ENCODE results near the gene GBP4. TPM values are rescaled to one million over a fixed set of nuclear protein-coding genes. Genes with fewer than 3 reads are reported as not detected.

The GBP4 gene
- total RNA-seq, 1 experiment from 2014 or later, result 0.09 TPM

DNA sequence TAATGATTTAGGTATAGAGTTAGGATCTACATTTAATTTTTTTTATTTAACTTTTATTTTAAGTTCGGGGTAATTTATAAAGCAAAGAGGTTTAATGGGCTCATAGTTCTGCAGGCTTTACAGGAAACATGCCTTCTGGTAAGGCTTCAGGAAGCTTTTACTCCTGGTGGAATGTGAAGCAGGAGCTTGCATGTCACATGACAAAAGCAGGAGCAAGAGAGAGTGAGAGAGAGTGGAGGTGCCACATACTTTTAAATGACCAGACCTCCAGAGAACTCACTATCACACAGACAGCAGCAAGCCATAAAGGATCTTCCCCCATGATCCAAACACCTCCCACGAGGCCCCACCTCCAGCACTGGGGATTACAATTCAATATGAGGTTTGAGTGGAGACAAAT, 55.3 kb downstream of the GBP4 start (continued):
- TF ChIP-seq ZNF121 (CRISPR knock-in tag; IDR thresholded peaks at IDR 0.05), result no peak
- TF ChIP-seq, protein P1, sequence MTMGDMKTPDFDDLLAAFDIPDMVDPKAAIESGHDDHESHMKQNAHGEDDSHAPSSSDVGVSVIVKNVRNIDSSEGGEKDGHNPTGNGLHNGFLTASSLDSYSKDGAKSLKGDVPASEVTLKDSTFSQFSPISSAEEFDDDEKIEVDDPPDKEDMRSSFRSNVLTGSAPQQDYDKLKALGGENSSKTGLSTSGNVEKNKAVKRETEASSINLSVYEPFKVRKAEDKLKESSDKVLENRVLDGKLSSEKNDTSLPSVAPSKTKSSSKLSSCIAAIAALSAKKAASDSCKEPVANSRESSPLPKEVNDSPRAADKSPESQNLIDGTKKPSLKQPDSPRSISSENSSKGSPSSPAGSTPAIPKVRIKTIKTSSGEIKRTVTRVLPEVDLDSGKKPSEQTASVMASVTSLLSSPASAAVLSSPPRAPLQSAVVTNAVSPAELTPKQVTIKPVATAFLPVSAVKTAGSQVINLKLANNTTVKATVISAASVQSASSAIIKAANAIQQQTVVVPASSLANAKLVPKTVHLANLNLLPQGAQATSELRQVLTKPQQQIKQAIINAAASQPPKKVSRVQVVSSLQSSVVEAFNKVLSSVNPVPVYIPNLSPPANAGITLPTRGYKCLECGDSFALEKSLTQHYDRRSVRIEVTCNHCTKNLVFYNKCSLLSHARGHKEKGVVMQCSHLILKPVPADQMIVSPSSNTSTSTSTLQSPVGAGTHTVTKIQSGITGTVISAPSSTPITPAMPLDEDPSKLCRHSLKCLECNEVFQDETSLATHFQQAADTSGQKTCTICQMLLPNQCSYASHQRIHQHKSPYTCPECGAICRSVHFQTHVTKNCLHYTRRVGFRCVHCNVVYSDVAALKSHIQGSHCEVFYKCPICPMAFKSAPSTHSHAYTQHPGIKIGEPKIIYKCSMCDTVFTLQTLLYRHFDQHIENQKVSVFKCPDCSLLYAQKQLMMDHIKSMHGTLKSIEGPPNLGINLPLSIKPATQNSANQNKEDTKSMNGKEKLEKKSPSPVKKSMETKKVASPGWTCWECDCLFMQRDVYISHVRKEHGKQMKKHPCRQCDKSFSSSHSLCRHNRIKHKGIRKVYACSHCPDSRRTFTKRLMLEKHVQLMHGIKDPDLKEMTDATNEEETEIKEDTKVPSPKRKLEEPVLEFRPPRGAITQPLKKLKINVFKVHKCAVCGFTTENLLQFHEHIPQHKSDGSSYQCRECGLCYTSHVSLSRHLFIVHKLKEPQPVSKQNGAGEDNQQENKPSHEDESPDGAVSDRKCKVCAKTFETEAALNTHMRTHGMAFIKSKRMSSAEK (CRISPR knock-in tag; IDR thresholded peaks at IDR 0.05; ENCODE audit: borderline replicate concordance), result no peak

DNA sequence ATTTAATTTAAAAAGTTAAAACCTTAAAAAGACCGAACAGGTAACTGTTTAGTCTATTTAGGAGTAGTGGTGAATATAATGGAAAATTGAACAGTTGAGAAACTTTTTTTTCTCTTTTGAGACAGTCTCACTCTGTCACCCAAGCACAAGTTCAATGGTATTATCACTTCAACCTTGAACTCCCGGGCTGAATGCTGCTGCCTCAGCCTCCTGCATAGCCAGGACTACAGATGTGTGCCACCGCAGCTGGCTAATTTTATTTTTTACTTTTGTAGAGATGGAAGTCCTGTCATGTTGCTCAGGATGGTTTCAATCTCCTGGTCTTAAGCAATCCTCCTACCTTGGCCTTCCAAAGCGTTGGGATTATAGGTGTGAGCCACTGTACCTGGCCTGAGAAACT, 56.6 kb downstream of the GBP4 start:
- no peak for TF ChIP-seq CREB1 (CRISPR knock-in tag; IDR thresholded peaks at IDR 0.05)
- TF ChIP-seq ZNF219 (CRISPR knock-in tag; IDR thresholded peaks at IDR 0.05; ENCODE audit: borderline replicate concordance), result no peak
- TF ChIP-seq, protein P2, sequence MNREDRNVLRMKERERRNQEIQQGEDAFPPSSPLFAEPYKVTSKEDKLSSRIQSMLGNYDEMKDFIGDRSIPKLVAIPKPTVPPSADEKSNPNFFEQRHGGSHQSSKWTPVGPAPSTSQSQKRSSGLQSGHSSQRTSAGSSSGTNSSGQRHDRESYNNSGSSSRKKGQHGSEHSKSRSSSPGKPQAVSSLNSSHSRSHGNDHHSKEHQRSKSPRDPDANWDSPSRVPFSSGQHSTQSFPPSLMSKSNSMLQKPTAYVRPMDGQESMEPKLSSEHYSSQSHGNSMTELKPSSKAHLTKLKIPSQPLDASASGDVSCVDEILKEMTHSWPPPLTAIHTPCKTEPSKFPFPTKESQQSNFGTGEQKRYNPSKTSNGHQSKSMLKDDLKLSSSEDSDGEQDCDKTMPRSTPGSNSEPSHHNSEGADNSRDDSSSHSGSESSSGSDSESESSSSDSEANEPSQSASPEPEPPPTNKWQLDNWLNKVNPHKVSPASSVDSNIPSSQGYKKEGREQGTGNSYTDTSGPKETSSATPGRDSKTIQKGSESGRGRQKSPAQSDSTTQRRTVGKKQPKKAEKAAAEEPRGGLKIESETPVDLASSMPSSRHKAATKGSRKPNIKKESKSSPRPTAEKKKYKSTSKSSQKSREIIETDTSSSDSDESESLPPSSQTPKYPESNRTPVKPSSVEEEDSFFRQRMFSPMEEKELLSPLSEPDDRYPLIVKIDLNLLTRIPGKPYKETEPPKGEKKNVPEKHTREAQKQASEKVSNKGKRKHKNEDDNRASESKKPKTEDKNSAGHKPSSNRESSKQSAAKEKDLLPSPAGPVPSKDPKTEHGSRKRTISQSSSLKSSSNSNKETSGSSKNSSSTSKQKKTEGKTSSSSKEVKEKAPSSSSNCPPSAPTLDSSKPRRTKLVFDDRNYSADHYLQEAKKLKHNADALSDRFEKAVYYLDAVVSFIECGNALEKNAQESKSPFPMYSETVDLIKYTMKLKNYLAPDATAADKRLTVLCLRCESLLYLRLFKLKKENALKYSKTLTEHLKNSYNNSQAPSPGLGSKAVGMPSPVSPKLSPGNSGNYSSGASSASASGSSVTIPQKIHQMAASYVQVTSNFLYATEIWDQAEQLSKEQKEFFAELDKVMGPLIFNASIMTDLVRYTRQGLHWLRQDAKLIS (CRISPR knock-in tag; IDR thresholded peaks at IDR 0.05; ENCODE audit: borderline replicate concordance), result no peak
- no peak for TF ChIP-seq GRHL2 (CRISPR knock-in tag; IDR thresholded peaks at IDR 0.05; ENCODE audit: insufficient replicate concordance, severe bottlenecking)
- TF ChIP-seq NFE2L1 (CRISPR knock-in tag; IDR thresholded peaks at IDR 0.05), result no peak
- TF ChIP-seq, protein P3, sequence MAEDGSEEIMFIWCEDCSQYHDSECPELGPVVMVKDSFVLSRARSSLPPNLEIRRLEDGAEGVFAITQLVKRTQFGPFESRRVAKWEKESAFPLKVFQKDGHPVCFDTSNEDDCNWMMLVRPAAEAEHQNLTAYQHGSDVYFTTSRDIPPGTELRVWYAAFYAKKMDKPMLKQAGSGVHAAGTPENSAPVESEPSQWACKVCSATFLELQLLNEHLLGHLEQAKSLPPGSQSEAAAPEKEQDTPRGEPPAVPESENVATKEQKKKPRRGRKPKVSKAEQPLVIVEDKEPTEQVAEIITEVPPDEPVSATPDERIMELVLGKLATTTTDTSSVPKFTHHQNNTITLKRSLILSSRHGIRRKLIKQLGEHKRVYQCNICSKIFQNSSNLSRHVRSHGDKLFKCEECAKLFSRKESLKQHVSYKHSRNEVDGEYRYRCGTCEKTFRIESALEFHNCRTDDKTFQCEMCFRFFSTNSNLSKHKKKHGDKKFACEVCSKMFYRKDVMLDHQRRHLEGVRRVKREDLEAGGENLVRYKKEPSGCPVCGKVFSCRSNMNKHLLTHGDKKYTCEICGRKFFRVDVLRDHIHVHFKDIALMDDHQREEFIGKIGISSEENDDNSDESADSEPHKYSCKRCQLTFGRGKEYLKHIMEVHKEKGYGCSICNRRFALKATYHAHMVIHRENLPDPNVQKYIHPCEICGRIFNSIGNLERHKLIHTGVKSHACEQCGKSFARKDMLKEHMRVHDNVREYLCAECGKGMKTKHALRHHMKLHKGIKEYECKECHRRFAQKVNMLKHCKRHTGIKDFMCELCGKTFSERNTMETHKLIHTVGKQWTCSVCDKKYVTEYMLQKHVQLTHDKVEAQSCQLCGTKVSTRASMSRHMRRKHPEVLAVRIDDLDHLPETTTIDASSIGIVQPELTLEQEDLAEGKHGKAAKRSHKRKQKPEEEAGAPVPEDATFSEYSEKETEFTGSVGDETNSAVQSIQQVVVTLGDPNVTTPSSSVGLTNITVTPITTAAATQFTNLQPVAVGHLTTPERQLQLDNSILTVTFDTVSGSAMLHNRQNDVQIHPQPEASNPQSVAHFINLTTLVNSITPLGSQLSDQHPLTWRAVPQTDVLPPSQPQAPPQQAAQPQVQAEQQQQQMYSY (CRISPR knock-in tag; IDR thresholded peaks at IDR 0.05), result no peak
- no peak for TF ChIP-seq FOXK1 (CRISPR knock-in tag; IDR thresholded peaks at IDR 0.05)
- TF ChIP-seq NR1H2 (CRISPR knock-in tag; IDR thresholded peaks at IDR 0.05), result no peak
- TF ChIP-seq, protein P4, sequence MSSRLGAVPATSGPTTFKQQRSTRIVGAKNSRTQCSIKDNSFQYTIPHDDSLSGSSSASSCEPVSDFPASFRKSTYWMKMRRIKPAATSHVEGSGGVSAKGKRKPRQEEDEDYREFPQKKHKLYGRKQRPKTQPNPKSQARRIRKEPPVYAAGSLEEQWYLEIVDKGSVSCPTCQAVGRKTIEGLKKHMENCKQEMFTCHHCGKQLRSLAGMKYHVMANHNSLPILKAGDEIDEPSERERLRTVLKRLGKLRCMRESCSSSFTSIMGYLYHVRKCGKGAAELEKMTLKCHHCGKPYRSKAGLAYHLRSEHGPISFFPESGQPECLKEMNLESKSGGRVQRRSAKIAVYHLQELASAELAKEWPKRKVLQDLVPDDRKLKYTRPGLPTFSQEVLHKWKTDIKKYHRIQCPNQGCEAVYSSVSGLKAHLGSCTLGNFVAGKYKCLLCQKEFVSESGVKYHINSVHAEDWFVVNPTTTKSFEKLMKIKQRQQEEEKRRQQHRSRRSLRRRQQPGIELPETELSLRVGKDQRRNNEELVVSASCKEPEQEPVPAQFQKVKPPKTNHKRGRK (CRISPR knock-in tag; IDR thresholded peaks at IDR 0.05; ENCODE audit: borderline replicate concordance), result no peak
- no peak for TF ChIP-seq KAT7 (CRISPR knock-in tag; IDR thresholded peaks at IDR 0.05; ENCODE audit: borderline replicate concordance)
- no peak for TF ChIP-seq GTF2I (CRISPR knock-in tag; conservative IDR thresholded peaks at IDR 0.05)
- no peak for TF ChIP-seq ZBTB21 (CRISPR knock-in tag; IDR thresholded peaks at IDR 0.05; ENCODE audit: borderline replicate concordance)
- TF ChIP-seq, protein P5, sequence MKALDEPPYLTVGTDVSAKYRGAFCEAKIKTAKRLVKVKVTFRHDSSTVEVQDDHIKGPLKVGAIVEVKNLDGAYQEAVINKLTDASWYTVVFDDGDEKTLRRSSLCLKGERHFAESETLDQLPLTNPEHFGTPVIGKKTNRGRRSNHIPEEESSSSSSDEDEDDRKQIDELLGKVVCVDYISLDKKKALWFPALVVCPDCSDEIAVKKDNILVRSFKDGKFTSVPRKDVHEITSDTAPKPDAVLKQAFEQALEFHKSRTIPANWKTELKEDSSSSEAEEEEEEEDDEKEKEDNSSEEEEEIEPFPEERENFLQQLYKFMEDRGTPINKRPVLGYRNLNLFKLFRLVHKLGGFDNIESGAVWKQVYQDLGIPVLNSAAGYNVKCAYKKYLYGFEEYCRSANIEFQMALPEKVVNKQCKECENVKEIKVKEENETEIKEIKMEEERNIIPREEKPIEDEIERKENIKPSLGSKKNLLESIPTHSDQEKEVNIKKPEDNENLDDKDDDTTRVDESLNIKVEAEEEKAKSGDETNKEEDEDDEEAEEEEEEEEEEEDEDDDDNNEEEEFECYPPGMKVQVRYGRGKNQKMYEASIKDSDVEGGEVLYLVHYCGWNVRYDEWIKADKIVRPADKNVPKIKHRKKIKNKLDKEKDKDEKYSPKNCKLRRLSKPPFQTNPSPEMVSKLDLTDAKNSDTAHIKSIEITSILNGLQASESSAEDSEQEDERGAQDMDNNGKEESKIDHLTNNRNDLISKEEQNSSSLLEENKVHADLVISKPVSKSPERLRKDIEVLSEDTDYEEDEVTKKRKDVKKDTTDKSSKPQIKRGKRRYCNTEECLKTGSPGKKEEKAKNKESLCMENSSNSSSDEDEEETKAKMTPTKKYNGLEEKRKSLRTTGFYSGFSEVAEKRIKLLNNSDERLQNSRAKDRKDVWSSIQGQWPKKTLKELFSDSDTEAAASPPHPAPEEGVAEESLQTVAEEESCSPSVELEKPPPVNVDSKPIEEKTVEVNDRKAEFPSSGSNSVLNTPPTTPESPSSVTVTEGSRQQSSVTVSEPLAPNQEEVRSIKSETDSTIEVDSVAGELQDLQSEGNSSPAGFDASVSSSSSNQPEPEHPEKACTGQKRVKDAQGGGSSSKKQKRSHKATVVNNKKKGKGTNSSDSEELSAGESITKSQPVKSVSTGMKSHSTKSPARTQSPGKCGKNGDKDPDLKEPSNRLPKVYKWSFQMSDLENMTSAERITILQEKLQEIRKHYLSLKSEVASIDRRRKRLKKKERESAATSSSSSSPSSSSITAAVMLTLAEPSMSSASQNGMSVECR (CRISPR knock-in tag; IDR thresholded peaks at IDR 0.05; ENCODE audit: borderline replicate concordance), result no peak
- TF ChIP-seq, protein P6, sequence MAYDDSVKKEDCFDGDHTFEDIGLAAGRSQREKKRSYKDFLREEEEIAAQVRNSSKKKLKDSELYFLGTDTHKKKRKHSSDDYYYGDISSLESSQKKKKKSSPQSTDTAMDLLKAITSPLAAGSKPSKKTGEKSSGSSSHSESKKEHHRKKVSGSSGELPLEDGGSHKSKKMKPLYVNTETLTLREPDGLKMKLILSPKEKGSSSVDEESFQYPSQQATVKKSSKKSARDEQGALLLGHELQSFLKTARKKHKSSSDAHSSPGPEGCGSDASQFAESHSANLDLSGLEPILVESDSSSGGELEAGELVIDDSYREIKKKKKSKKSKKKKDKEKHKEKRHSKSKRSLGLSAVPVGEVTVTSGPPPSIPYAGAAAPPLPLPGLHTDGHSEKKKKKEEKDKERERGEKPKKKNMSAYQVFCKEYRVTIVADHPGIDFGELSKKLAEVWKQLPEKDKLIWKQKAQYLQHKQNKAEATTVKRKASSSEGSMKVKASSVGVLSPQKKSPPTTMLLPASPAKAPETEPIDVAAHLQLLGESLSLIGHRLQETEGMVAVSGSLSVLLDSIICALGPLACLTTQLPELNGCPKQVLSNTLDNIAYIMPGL (CRISPR knock-in tag; IDR thresholded peaks at IDR 0.05), result no peak
- no peak for TF ChIP-seq SP1 (CRISPR knock-in tag; conservative IDR thresholded peaks at IDR 0.05)
- H3K27ac Mint-ChIP-seq, result no peak overlapping the region
- peaks cover 10% of the 10 kb centered on the region; the same call in 1 of the 2 replicates for H3K9me3 Mint-ChIP-seq
- H3K4me1 Mint-ChIP-seq, result no peaks in the 10 kb centered on the region
- ATAC-seq (no peak), DNase-seq (ENCODE audit: low spot score) (no peak)
- H3K36me3 Mint-ChIP-seq, result no peaks in the 10 kb centered on the region
- no peaks in the 10 kb centered on the region for H3K27me3 Mint-ChIP-seq (ENCODE audit: low read depth)
- ChIA-PET CTCF (no interaction called here), POLR2A (no interaction called here)
- H3K4me3 Mint-ChIP-seq, result no peak overlapping the region
